Measurements from ENCODE around the gene NCAPG2. TPM values are rescaled to one million over a fixed set of nuclear protein-coding genes. Genes with fewer than 3 reads are reported as not detected.
"Not testable (repeated sequence)": the region's sequence is repeated elsewhere in the genome, so short reads cannot be mapped to it uniquely, and the experiment has no call there.

Gene NCAPG2
- total RNA-seq, 1 donor from 2014 or later, result 29.5 TPM

GRCh38 chr7:158706710-158707590, 2.3 kb upstream of the NCAPG2 start:
- DNase-seq, result no peak

GRCh38 chr7:158706273-158706704, 1.7 kb upstream of the NCAPG2 start:
- DNase-seq, result no peak

DNA sequence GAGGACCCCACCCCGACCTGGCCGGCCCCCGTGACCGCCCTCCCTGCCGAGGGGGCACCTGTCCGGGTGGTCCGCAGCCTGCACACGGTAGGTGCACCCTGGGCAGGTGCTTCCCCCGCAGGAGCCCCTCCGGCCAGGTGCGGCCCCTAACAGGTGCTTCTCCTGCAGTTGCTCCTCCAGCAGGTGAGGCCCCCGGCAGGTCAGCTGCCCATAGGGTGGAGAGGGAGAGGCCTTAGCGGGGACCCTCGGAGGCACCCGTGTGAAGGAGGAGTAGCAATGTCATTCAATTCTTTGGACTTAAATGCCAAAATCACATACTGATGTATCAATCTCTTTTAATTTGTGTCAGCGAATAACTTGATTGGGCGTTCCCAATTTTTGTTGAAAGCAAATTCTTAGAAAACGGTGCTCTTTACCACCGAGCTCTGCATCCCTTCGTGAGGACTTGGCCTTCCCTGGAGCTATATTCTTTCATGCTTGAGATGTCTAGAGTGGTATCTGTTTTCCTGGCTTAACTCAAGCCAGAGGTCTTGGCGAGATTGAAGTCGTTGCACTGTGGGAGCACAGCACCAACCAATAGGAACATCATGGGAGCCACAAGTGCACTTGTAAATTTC, 738 bp upstream of the NCAPG2 start:
- DNase-seq, result peak; percentile 37

- not testable (repeated sequence) for DNase-seq
Observed at GRCh38 chr7:158703679-158704523, 703 bp downstream of the NCAPG2 start.

DNA sequence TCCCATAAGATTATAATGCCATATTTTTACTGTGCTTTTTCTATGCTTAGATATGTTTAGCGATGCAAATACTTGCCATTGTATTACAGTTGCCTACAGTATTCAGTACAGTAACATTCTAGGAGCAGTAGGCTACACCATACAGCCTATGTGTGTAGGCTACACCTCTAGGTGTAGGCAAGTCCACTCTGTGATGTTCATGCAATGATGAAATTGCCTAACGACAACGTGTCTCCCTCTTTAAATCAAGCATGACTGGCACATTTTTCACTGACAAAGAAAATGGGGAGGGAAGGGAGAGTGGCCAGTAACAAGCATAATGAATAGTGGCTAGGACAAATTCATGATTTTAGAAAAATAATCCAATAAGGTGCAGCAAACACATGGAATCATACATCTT, 1.7 kb downstream of the NCAPG2 start:
- no peak for DNase-seq

DNA sequence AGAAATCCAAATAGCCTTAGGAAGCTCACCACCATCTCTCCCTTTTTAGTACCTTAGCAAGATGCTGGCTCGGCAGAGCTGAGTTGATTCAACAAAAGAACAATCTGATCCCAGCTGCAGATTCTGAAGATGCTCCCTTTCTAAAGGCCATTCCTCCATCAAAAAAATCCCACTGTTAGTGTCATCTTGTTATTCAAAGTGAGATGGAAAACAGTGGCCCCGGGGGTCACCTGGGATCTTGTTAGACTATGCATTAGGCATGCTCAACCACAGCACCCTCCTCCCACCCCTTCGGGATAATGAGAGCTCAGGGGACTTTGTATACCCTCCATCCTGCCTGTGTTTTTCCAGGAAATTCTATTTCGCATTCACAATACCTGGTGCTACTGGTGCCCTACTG, 2.4 kb downstream of the NCAPG2 start:
- no peak for DNase-seq

GRCh38 chr7:158700008-158700407, 4.6 kb downstream of the NCAPG2 start:
- DNase-seq, result no peak

GRCh38 chr7:158699341-158699740, 5.3 kb downstream of the NCAPG2 start:
- no peak for DNase-seq

GRCh38 chr7:158698657-158699195, 5.9 kb downstream of the NCAPG2 start:
- no peak for DNase-seq

GRCh38 chr7:158697597-158697996, 7.0 kb downstream of the NCAPG2 start:
- not testable (repeated sequence) for DNase-seq

GRCh38 chr7:158695726-158696452, 8.7 kb downstream of the NCAPG2 start:
- peak; percentile 79 for DNase-seq

DNA sequence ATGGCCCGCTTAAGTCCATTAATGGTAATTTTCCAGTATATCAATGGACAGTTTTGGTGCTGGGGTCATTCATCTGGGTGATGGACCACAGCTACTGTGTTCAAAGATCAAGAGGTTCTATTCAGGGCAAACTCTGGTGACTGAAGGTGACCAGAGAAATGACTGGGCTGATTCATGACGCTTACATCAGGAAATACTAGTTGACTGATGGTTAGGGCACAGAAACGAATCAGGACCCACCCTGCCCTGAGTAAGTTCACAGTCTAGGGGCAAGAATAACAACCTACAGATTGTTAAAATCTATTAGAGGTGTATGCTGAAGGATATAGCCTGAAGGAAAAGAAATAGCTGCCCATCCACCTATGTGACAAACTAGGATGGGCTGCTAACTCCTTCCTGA, 9.5 kb downstream of the NCAPG2 start:
- DNase-seq, result no peak

DNA sequence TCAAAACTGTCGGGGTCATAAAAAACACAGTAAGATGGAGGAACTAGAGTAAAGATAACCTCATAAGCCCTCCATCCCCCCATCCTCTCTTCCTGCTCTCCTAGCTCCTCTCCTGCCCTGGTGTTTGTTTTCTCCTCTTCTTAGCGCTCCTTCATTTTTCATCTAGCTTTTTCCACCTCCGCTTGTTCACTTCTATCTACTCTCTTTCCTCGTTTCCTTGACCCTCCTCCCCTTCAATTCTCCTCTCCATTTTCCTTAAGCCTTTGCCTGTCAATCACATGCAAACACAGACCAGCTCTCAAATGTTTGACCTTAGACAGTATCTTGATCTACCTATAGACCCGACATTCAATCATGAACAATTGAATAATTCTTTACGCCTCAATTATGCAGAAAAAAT, 10.0 kb downstream of the NCAPG2 start:
- DNase-seq, result no peak

- DNase-seq, result no peak
Observed at GRCh38 chr7:158689488-158689887, 15.1 kb downstream of the NCAPG2 start.

DNA sequence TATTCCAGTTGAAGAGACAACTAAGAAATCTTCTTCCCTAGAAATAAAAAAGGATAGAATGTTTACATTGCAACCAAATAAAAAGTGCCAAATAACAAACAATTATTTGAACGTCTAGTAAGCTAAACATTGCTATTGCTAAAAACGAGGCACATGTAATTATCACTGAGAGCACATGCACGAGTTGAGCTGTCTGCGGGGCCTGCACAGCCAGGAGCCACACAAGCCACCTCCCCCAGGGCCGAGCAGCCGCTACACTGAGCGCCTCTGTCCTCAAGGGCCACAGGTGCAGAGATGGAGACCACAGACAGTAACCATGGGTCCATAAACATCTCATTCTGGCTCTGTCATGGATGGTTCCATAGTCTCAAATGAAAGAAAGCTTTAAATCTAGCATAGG, 17.2 kb downstream of the NCAPG2 start:
- no peak for DNase-seq

- DNase-seq, result no peak
Observed at GRCh38 chr7:158685693-158686092, 18.9 kb downstream of the NCAPG2 start.

- DNase-seq, result no peak
Observed at GRCh38 chr7:158684329-158684728, 20.3 kb downstream of the NCAPG2 start.

- no peak for DNase-seq
Observed at GRCh38 chr7:158683541-158683940, 21.1 kb downstream of the NCAPG2 start.

GRCh38 chr7:158682456-158682855, 22.1 kb downstream of the NCAPG2 start:
- no peak for DNase-seq

- DNase-seq, result no peak
Observed at GRCh38 chr7:158680754-158681153, 23.9 kb downstream of the NCAPG2 start.

DNA sequence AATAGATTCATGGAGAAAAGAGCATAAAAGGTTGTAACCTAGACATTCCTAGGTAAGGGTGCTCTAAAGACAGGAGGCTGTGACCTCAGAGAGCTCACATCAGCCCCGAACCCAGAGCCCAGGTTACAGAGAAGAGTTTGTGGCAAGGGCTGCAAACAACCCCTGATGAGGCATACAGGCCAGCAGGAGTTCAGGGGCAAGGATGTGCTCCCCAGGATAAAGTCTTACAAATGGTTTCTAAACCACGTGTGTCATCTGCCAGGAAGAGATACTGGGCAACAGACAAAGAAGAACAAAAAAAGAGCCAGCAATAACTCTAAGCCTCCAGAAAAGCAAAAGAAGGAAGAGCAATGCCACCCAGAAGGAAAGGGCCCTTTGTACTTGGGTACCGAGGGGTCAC, 27.7 kb downstream of the NCAPG2 start:
- DNase-seq, result no peak
